ENCODE data around the gene USF1. TPM values are rescaled to one million over a fixed set of nuclear protein-coding genes. Genes with fewer than 3 reads are reported as not detected.

The USF1 gene
- total and polyA plus RNA-seq, 9 of the 15 experiments (the other 6 are each of a cell fraction or from before 2014, with no cell fraction given), result 7.4 to 60.2 (median 54.2) TPM

GRCh38 chr1:161084597-161084988, 38.8 kb upstream of the USF1 start:
- Histone ChIP-seq H3K4me1 (replicated peaks in 1 of 2; ENCODE audit: control insufficient read depth in 2 of 2, insufficient read depth in 2 of 2, low read length in 2 of 2) (peaks cover 13 to 18% of the 10 kb centered on the region in 2 experiments; a peak in 4 of 5 replicates), H3K9me3 (replicated peaks; ENCODE audit: control insufficient read depth, insufficient read depth, low read depth, low read length) (no peaks in the 10 kb centered on the region), H3K9ac (ENCODE audit: insufficient read depth in 1 of 2, low read depth in 2 of 2, low read length in 2 of 2) (no peak overlapping the region), H4K20me1 (replicated peaks; ENCODE audit: control insufficient read depth, insufficient read depth, low read length) (no peaks in the 10 kb centered on the region), H3K79me2 (ENCODE audit: control insufficient read depth, insufficient read depth, low read length) (no peaks in the 10 kb centered on the region), H2AFZ (ENCODE audit: low read depth, low read length) (no peak overlapping the region), H3K27me3 (ENCODE audit: control insufficient read depth in 2 of 2, insufficient read depth in 2 of 2, low read length in 2 of 2) (no peaks in the 10 kb centered on the region), H3K9me1 (ENCODE audit: control insufficient read depth, insufficient read depth, low read length) (no peaks in the 10 kb centered on the region), H3K4me2 (ENCODE audit: insufficient read depth, low read length) (no peak overlapping the region), H3K4me3 (no peak overlapping the region), H3K27ac (ENCODE audit: extremely low read depth, low read depth, low read length) (no peak overlapping the region), H3K36me3 (ENCODE audit: control insufficient read depth, insufficient read depth, low read length) (no peaks in the 10 kb centered on the region)
- FAIRE-seq, result no peak
- ATAC-seq, result no peak
- POLR2A ChIA-PET, result interaction anchor here (0.8 to 1.8 kb wide), 4 partner anchors 10 to 21 kb away, joined by 3 to 8 read pairs (median 3); no protein-coding TSS in a partner anchor
- in situ Hi-C loops (cut with MboI), result loop anchor here (25.0 kb wide), 1 partner anchor 247 kb away; no protein-coding TSS in a partner anchor
- CTCF ChIA-PET (ENCODE audit: low intra/inter-chr PET ratio), result no interaction called here
- TF ChIP-seq BCL6 (CRISPR knock-in tag; IDR thresholded peaks at IDR 0.05), result no peak
- TF ChIP-seq, protein P1, sequence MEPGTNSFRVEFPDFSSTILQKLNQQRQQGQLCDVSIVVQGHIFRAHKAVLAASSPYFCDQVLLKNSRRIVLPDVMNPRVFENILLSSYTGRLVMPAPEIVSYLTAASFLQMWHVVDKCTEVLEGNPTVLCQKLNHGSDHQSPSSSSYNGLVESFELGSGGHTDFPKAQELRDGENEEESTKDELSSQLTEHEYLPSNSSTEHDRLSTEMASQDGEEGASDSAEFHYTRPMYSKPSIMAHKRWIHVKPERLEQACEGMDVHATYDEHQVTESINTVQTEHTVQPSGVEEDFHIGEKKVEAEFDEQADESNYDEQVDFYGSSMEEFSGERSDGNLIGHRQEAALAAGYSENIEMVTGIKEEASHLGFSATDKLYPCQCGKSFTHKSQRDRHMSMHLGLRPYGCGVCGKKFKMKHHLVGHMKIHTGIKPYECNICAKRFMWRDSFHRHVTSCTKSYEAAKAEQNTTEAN (CRISPR knock-in tag; IDR thresholded peaks at IDR 0.05), result no peak
- TF ChIP-seq ZNF695 (CRISPR knock-in tag; IDR thresholded peaks at IDR 0.05), result no peak
- TF ChIP-seq NFRKB (IDR thresholded peaks at IDR 0.05; ENCODE audit: low read depth), result no peak
- no peak for TF ChIP-seq EHMT2 (IDR thresholded peaks at IDR 0.05)
- TF ChIP-seq SMAD2 (IDR thresholded peaks at IDR 0.05; ENCODE audit: low read depth, low read length), result no peak
- TF ChIP-seq SMARCE1 (IDR thresholded peaks at IDR 0.05), result no peak
- BruUV-seq (replicated peaks), result no TSS peak
- 40% methylated on average over 1 of the region's 1 CpG for WGBS (ENCODE audit: insufficient coverage, low coverage, missing lambda C conversion rate)
- DNase-seq (ENCODE audit: extremely low read depth in 1 of 4, low spot score in 3 of 4), result no peak
- intact Hi-C loops (cut with micrococcal nuclease), result no loop called here
